C4-2B (cell line): ENCODE results near the gene APOA1.

ENCODE experiments used
- CTCF ChIP-seq: fragments of 450-650 bp; conservative IDR thresholded peaks from 2 replicates; pipeline ENCODE4 v1.5.1; 2017; ENCODE audit warnings: mild to moderate bottlenecking
- ZFX ChIP-seq: fragments of 450-650 bp; IDR thresholded peaks from 2 replicates; pipeline ENCODE4 v1.6.1; 2017

GRCh38 chr11:116836632-116836991 is 810 bp downstream of the APOA1 start:
- no peak for TF ChIP-seq CTCF
- TF ChIP-seq ZFX, result no peak
